NCI-H69 (cell line): Measurements from ENCODE around the gene ST3GAL5.
A peak's percentile ranks its signal among the peaks of the same experiment; 100 is the strongest.
"Not testable (repeated sequence)": the region's sequence is repeated elsewhere in the genome, so short reads cannot be mapped to it uniquely, and the experiment has no call there.

ENCODE experiments used
- DNase-seq: peaks from one replicate; lab custom pipeline; 2025; lab: John Stamatoyannopoulos, UW

ST3GAL5 gene

GRCh38 chr2:85834466-85834865 lies 54.3 kb downstream of the ST3GAL5 start:
- DNase-seq = no peak

GRCh38 chr2:85831735-85832134 lies 57.1 kb downstream of the ST3GAL5 start:
- no peak for DNase-seq

- DNase-seq = no peak
These were observed 58.1 kb downstream of the ST3GAL5 start for GRCh38 chr2:85830645-85831044.

- not testable (repeated sequence) for DNase-seq
These were observed 59.4 kb downstream of the ST3GAL5 start for GRCh38 chr2:85829394-85829793.

- DNase-seq = no peak
These were observed 60.1 kb downstream of the ST3GAL5 start for GRCh38 chr2:85828725-85829124.

- peak; percentile 30 for DNase-seq
These were observed 60.8 kb downstream of the ST3GAL5 start for GRCh38 chr2:85827879-85828569.

- DNase-seq = peak; percentile 77
These were observed 61.6 kb downstream of the ST3GAL5 start for GRCh38 chr2:85826990-85827878.

GRCh38 chr2:85823951-85824350 lies 64.8 kb downstream of the ST3GAL5 start:
- no peak for DNase-seq

GRCh38 chr2:85822766-85823165 lies 66.0 kb downstream of the ST3GAL5 start:
- DNase-seq = no peak

- DNase-seq = no peak
These were observed 68.8 kb downstream of the ST3GAL5 start for GRCh38 chr2:85819811-85820510.

GRCh38 chr2:85814802-85815550 lies 73.8 kb downstream of the ST3GAL5 start:
- DNase-seq = no peak

- DNase-seq = peak; percentile 74
These were observed 74.6 kb downstream of the ST3GAL5 start for GRCh38 chr2:85813982-85814801.

GRCh38 chr2:85813211-85813981 lies 75.4 kb downstream of the ST3GAL5 start:
- no peak for DNase-seq

GRCh38 chr2:85812094-85812735 lies 76.6 kb downstream of the ST3GAL5 start:
- DNase-seq = no peak

GRCh38 chr2:85811180-85812093 lies 77.4 kb downstream of the ST3GAL5 start:
- DNase-seq = peak; percentile 67

GRCh38 chr2:85810371-85811179 lies 78.2 kb downstream of the ST3GAL5 start:
- no peak for DNase-seq

GRCh38 chr2:85807756-85808155 lies 81.0 kb downstream of the ST3GAL5 start:
- no peak for DNase-seq
